ENCODE results near the gene CYTH4.

GRCh38 chr22:37240240-37240940, 41.9 kb upstream of the CYTH4 start:
- TF ChIP-seq, protein P1, sequence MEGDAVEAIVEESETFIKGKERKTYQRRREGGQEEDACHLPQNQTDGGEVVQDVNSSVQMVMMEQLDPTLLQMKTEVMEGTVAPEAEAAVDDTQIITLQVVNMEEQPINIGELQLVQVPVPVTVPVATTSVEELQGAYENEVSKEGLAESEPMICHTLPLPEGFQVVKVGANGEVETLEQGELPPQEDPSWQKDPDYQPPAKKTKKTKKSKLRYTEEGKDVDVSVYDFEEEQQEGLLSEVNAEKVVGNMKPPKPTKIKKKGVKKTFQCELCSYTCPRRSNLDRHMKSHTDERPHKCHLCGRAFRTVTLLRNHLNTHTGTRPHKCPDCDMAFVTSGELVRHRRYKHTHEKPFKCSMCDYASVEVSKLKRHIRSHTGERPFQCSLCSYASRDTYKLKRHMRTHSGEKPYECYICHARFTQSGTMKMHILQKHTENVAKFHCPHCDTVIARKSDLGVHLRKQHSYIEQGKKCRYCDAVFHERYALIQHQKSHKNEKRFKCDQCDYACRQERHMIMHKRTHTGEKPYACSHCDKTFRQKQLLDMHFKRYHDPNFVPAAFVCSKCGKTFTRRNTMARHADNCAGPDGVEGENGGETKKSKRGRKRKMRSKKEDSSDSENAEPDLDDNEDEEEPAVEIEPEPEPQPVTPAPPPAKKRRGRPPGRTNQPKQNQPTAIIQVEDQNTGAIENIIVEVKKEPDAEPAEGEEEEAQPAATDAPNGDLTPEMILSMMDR (IDR thresholded peaks at IDR 0.05; ENCODE audit: poor library complexity, severe bottlenecking) = no peak
- TF ChIP-seq REST (IDR thresholded peaks at IDR 0.05; ENCODE audit: borderline replicate concordance) (no peak), POLR2AphosphoS5 (IDR thresholded peaks at IDR 0.05) (no peak), EP300 (conservative IDR thresholded peaks at IDR 0.05; ENCODE audit: poor library complexity, severe bottlenecking) (no peak), SMC3 (conservative IDR thresholded peaks at IDR 0.05; ENCODE audit: poor library complexity) (no peak)

Data from neural cell (in vitro differentiated cells).